GM19351 (cell line): ENCODE results near the gene ARL8A.
"Not testable (repeated sequence)": the region's sequence is repeated elsewhere in the genome, so short reads cannot be mapped to it uniquely, and the experiment has no call there.

Source experiments
- ATAC-seq: cut with Tn5 transposase; IDR thresholded peaks from one replicate; pipeline ENCODE4 v1.9.1; 2021; ENCODE audit warnings: mild to moderate bottlenecking, moderate library complexity; ENCODE audit not compliant: unreplicated experiment

ARL8A gene

GRCh38 chr1:202144402-202145067 lies at the start of gene ARL8A:
Gene ARL8A (minus strand): TSS chr1:202144737. CDS start chr1:202144572, 165 bp downstream.
- peak; percentile 62 for ATAC-seq

- ATAC-seq: no peak
Measured at GRCh38 chr1:202194328-202194648, 49.8 kb upstream of the ARL8A start.

GRCh38 chr1:202193614-202194327 lies 49.2 kb upstream of the ARL8A start, which contains the start of gene LGR6:
Gene LGR6 (plus strand): TSS chr1:202193799. CDS start chr1:202193990, 191 bp downstream.
- ATAC-seq: no peak

GRCh38 chr1:202192770-202193613 lies 48.5 kb upstream of the ARL8A start:
- ATAC-seq: no peak

- ATAC-seq: not testable (repeated sequence)
Measured at GRCh38 chr1:202191391-202191790, 46.9 kb upstream of the ARL8A start.

DNA sequence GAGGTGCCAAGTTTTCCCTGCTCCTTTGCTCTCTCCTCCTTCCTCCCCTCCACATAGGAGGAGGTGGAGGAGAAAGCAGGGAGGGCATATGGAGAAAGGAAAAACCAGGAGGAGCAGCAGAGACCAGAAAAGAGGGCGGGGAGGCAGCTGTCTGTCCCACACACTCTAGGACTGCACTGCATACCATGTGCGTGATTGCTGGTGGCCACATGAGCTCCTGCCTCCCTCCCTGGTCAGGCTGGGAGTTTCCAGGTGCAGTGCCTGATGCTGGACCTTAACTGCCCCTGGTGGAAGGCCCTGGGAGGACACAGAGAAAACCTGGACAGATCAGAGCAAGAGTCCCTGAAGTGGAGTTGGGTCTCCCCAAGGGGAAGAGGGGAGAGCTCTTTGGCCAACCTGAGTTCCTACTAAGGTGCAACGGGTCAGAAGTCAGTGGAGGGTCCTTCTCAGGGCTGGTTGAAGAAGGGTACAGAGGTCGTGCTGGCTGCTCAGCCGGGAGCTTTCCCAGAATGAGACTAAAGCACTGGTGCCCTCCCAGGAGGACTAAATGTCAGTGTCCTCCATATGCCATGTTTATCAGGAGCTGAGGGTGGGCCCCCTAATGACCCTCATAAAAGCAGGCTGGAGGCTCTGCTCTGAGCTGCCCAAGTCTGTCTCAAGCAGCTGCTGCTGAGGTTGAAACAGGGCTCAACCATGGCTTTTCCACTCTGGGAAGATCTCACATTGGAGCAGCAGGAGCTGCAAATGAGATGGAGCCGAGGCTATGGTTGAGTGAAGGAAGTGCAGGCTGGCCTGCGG lies 45.6 kb upstream of the ARL8A start:
- no peak for ATAC-seq

GRCh38 chr1:202189001-202189790 lies 44.7 kb upstream of the ARL8A start:
- ATAC-seq: peak; percentile 50

DNA sequence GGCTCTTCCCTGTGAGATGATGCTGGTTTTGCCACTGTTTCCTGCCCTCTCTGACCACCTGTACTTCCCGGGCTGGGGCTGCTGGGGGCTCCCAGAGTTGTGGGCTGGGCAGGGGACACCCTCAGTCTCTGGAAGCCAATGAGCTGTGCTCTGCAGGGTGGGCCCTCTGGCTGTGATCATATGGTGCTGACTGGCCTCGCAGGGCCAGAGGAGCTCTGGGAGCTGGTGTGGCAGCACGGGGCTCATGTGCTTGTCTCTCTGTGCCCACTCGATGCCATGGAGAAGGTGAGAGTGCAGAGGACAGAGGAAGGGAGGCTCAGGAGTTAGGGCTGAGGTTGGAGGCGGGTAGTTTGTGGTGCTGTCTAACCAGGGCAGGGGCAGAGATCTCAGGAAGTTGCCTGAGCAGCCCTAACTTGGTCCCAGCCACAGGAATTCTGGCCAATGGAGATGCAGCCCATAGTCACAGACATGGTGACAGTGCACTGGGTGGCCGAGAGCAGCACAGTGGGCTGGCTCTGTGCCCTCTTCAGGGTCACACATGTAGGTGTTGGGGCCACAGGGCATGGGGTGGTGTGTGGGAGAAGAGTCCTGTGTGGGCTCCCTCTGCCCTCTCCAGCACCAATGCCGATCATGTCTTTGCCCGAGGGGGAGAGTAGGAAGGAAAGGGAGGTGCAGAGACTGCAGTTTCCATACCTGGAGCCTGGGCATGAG lies 43.3 kb upstream of the ARL8A start:
- no peak for ATAC-seq

GRCh38 chr1:202187041-202187671 lies 42.6 kb upstream of the ARL8A start:
- ATAC-seq: no peak

GRCh38 chr1:202186327-202186726 lies 41.8 kb upstream of the ARL8A start:
- ATAC-seq: no peak

- peak; percentile 49 for ATAC-seq
Measured at GRCh38 chr1:202184750-202185460, 40.4 kb upstream of the ARL8A start.

DNA sequence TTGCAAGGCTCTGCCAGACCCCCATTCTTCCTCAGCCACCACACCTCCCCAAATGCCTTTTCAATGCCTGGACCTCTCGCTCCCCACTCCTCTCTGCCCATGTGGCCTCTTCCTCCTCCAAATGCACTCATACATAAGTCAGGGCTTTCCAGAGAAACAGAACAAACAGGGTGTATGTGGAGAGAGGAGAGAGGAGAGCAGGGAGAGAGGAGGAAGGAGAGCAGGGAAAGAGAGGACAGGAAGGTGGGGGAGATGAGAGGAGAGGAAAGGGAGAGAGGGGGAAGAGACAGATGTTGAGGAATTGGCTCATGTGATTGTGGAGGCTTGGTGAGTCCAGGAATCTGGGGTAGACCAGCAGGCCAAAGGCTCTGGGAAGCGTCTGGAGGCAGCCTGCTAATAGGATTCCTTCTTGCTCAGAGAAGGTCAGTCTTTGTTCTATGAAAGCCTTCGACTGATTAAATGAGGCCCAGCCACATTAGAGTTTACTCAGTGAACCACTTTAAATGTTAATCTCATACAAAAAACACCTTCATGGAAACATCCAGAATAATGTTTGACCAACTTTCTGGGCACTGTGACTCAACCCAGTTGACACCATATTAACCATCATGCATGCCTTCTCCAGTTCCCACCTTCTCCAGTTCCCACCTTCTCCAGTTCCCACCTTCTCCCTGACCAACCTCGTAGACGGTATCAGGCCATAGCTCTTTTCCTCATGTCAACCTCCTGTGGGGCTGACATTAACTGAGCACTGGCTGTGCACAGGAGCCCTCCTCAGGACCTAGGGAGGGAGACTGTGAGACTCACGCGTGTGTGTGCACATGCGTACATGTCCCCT lies 37.7 kb upstream of the ARL8A start:
- ATAC-seq: no peak

DNA sequence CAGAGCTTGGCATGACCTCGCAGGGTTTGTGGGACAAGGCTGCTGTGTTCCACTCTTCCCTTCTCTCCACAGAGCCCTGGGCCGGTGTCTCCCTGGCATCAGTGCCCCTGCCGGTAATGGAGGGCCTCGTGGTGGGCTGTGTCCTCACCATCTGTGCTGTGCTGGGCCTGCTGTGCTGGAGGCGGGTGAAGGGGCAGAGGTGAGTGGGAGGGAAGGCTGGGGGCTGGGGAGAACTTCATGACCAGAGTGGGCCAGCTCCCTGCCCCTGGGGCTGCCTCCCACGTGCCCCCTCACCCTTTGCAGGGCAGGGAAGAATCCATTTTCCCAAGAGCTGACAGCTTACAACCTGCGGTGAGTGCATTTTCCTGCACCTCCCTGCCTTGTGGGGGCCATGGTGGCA lies 37.0 kb upstream of the ARL8A start:
- ATAC-seq: no peak

GRCh38 chr1:202180751-202181139 lies 36.2 kb upstream of the ARL8A start:
- ATAC-seq: not testable (repeated sequence)

GRCh38 chr1:202179828-202180750 lies 35.6 kb upstream of the ARL8A start:
- no peak for ATAC-seq
